DND-41 (cell line): Measurements from ENCODE around the gene CCL11.

Source experiments
- ATAC-seq: fragments of 200-7000 bp; cut with Tn5 transposase; 3 replicates; pipeline ENCODE4 v1.9.1; 2021; ENCODE audit warnings: low read depth; ENCODE audit not compliant: insufficient read depth
- DNase-seq: peaks from one replicate; pipeline ENCODE4 v3.0.0-alpha.2; 2020
- H2AFZ ChIP-seq: 2 replicates; pipeline ENCODE4 v1.6.0; 2012; ENCODE audit warnings: low read depth, low read length
- H3K27ac ChIP-seq: 2 replicates; pipeline ENCODE4 v1.5.1; 2012; ENCODE audit warnings: low read length, inconsistent platforms
- H3K27me3 ChIP-seq: fragments of 200-600 bp; sonication (generic); 2 replicates; pipeline ENCODE4 v1.6.0; 2012; ENCODE audit warnings: low read length, mild to moderate bottlenecking, inconsistent platforms; ENCODE audit not compliant: insufficient read depth, poor library complexity
- H3K36me3 ChIP-seq: 2 replicates; pipeline ENCODE4 v1.5.1; 2012; ENCODE audit warnings: low read length, inconsistent platforms; ENCODE audit not compliant: insufficient read depth
- H3K4me1 ChIP-seq: 2 replicates; pipeline ENCODE4 v1.5.1; 2012; ENCODE audit warnings: mild to moderate bottlenecking, low read length; ENCODE audit not compliant: insufficient read depth
- H3K4me2 ChIP-seq: 2 replicates; pipeline ENCODE4 v1.6.0; 2012; ENCODE audit warnings: mild to moderate bottlenecking, moderate library complexity, low read length, inconsistent platforms; ENCODE audit not compliant: insufficient read depth
- H3K4me3 ChIP-seq, 2 experiments: fragments of 200-600 bp in 1 of 2; shearing (Covaris generic) in 1 of 2; 2 replicates each; pipeline ENCODE4 v1.5.1; 2012 to 2016; ENCODE audit warnings: inconsistent platforms in 2 of 2, low read length in 2 of 2, mild to moderate bottlenecking in 2 of 2, low read depth in 1 of 2, moderate library complexity in 1 of 2
- H3K79me2 ChIP-seq: 2 replicates; pipeline ENCODE4 v1.6.0; 2012; ENCODE audit warnings: low read length, inconsistent platforms; ENCODE audit not compliant: insufficient read depth
- H3K9ac ChIP-seq: 2 replicates; pipeline ENCODE4 v1.6.0; 2012; ENCODE audit warnings: low read depth, mild to moderate bottlenecking, inconsistent platforms, low read length, moderate library complexity
- H3K9me3 ChIP-seq: 2 replicates; pipeline ENCODE4 v1.5.1; 2012; ENCODE audit warnings: low read length, moderate library complexity, mild to moderate bottlenecking, inconsistent platforms; ENCODE audit not compliant: insufficient read depth, severe bottlenecking
- H4K20me1 ChIP-seq: 2 replicates; pipeline ENCODE4 v1.6.0; 2012; ENCODE audit warnings: low read length; ENCODE audit not compliant: insufficient read depth
- CTCF ChIP-seq: IDR thresholded peaks from 2 replicates; pipeline ENCODE4 v1.5.1; 2012; ENCODE audit warnings: borderline replicate concordance, low read length, moderate library complexity, mild to moderate bottlenecking; ENCODE audit not compliant: poor library complexity, severe bottlenecking; ENCODE audit errors: extremely low read depth
- EZH2 ChIP-seq: IDR thresholded peaks from 3 replicates; pipeline ENCODE4 v1.6.1; 2012; ENCODE audit warnings: borderline replicate concordance, low read depth, mild to moderate bottlenecking, moderate library complexity, low read length, inconsistent platforms; ENCODE audit not compliant: severe bottlenecking

CCL11 gene

GRCh38 chr17:34311291-34311690, 25.7 kb downstream of the CCL11 start:
- no peak for ATAC-seq
- Histone ChIP-seq H3K4me2 (no peak overlapping the region), H3K79me2 (no peaks in the 10 kb centered on the region), H3K9me3 (no peaks in the 10 kb centered on the region), H3K4me1 (no peaks in the 10 kb centered on the region), H2AFZ (no peak overlapping the region), H3K36me3 (no peaks in the 10 kb centered on the region), H3K27me3 (peaks cover 13% of the 10 kb centered on the region), H3K4me3 (no peak overlapping the region), H3K27ac (no peak overlapping the region), H3K9ac (no peak overlapping the region), H4K20me1 (no peaks in the 10 kb centered on the region)
- DNase-seq, result no peak
- no peak for TF ChIP-seq EZH2
- no peak for TF ChIP-seq CTCF

GRCh38 chr17:34312080-34312479, 26.5 kb downstream of the CCL11 start:
- TF ChIP-seq EZH2 (no peak), CTCF (no peak)
- no peaks in the 10 kb centered on the region for H4K20me1 ChIP-seq
- H3K9ac ChIP-seq, result no peak overlapping the region
- H3K79me2 ChIP-seq, result no peaks in the 10 kb centered on the region
- peaks cover 13% of the 10 kb centered on the region for H3K27me3 ChIP-seq
- no peak for ATAC-seq
- no peak for DNase-seq
- H3K4me1 ChIP-seq, result no peaks in the 10 kb centered on the region
- no peaks in the 10 kb centered on the region for H3K9me3 ChIP-seq
- no peak overlapping the region for H2AFZ ChIP-seq
- no peaks in the 10 kb centered on the region for H3K36me3 ChIP-seq
- H3K4me3 ChIP-seq, result no peak overlapping the region
- H3K27ac ChIP-seq, result no peak overlapping the region
- no peak overlapping the region for H3K4me2 ChIP-seq

- Histone ChIP-seq H4K20me1 (no peaks in the 10 kb centered on the region), H3K27ac (no peak overlapping the region), H3K4me1 (no peaks in the 10 kb centered on the region), H3K9ac (no peak overlapping the region), H3K4me2 (no peak overlapping the region), H3K79me2 (no peaks in the 10 kb centered on the region), H3K9me3 (no peaks in the 10 kb centered on the region), H3K27me3 (peaks cover 13% of the 10 kb centered on the region), H2AFZ (no peak overlapping the region), H3K4me3 (no peak overlapping the region), H3K36me3 (no peaks in the 10 kb centered on the region)
- no peak for ATAC-seq
- TF ChIP-seq EZH2, result no peak
- no peak for DNase-seq
Observed at GRCh38 chr17:34313164-34313563, 27.6 kb downstream of the CCL11 start.

- TF ChIP-seq EZH2 (no peak), CTCF (no peak)
Observed at GRCh38 chr17:34314279-34314678, 28.7 kb downstream of the CCL11 start.

More at GRCh38 chr17:34314279-34314678, 28.7 kb downstream of the CCL11 start:
- H3K4me3 ChIP-seq, result no peak overlapping the region
- no peak overlapping the region for H3K4me2 ChIP-seq
- H3K4me1 ChIP-seq, result no peaks in the 10 kb centered on the region
- no peak overlapping the region for H3K27ac ChIP-seq
- no peaks in the 10 kb centered on the region for H4K20me1 ChIP-seq
- no peak overlapping the region for H2AFZ ChIP-seq
- ATAC-seq, result no peak
- DNase-seq, result no peak
- peaks cover 13% of the 10 kb centered on the region for H3K27me3 ChIP-seq
- H3K79me2 ChIP-seq, result no peaks in the 10 kb centered on the region
- H3K36me3 ChIP-seq, result no peaks in the 10 kb centered on the region
- no peaks in the 10 kb centered on the region for H3K9me3 ChIP-seq
- no peak overlapping the region for H3K9ac ChIP-seq
